IPS-NIHi11 (cell line): ENCODE data around the gene PCMT1.
A peak's percentile ranks its signal among the peaks of the same experiment; 100 is the strongest.
"Not testable (repeated sequence)": the region's sequence is repeated elsewhere in the genome, so short reads cannot be mapped to it uniquely, and the experiment has no call there.

ENCODE experiments used
- DNase-seq: peaks from one replicate; pipeline ENCODE4 v3.0.0; 2012; ENCODE audit warnings: mixed read lengths, low spot score

PCMT1 gene

DNA sequence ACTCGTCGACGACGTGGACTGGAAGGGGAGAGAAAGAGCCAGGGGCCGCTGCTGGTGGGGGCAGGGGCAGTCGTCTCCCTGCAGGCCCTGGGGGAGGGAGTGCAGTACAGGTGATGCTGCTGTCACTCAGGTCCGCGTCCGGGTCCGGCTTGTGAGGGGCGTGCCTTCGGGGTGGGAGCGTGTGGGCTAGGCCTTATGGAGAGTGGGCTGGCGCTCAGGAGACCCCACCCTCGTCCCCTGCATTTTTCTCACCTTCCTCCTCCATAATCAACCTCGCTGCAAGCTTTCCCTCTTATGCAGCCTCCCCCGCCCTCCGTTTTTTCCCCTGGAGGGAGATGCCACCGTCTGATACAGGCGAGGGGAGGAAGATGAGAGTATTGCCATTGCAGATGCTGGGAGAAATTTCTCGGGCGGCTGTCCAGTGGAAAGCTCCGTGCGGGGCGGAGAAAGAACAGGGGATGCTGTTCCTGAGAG lies 632 bp downstream of the PCMT1 start:
- peak; percentile 73 for DNase-seq

DNA sequence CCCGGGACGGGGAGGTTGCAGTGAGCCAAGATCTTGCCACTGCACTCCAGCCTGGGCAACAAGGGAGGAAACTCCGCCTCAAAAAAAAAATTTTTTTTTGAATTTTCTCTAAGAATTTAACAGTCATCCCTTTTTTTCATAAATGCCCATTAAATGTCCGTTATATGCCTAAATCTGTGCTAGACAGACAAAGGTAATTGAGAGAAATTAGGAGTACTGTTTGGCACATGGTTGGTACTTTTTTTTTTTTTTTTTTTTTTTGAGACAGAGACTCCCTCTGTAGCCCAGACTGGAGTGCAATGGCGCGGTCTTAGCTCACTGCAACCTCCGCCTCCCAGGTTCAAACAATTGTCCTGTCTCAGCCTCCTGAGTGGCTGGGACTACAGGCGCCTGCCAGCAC lies 1.7 kb downstream of the PCMT1 start:
- DNase-seq: no peak

DNA sequence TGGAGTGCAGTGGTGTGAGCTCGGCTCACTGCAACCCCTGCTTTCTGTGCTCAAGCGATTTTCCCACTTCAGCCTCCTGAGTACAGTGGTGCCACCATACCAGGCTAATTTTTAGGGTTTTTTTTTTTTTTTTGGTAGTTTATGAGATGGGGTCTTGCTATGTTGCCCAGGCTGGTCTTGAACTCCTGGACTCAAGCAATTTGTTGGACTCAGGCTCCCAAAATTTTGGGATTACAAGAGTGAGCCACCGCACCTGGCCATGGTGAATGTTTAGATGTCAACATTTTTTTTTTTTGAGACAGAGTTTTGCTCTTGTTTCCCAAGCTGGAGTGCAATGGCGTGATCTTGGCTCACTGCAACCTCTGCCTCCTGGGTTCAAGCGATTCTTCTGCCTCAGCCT lies 2.4 kb downstream of the PCMT1 start:
- not testable (repeated sequence) for DNase-seq

DNA sequence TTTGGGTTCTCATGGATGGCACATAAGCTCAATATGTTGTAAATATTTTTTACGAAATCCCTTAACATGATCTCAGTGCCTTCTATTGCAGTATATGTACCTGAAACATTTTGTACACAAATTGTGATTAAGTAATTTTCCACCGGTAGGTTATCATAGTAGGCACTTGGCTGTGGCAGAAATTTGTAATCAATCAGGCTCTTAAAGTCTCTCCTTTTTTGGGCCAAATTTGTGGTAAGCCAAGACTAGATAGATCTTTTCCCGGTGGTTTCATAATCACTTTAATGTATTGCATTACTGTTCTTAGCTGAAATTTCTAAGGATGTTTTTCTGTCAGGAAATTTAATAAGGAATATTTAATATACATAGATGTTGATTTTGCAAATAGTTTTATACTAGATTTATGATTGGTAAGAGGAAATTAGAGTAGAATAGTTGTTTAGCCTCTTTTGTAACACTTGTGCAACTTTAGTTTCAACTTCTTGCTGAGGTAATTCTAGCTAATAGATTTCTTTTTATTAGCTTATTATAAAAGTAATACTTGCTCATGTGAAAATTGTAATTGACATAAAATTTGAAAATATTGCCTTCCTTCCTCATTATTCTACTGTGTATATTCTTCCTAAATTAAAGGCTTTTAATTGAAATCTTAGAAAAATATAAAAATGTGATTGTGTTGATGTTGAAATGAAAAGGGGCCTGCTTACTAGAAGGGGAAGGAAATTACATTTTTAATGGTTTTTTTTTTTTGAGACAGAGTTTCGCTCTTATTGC lies 3.2 kb downstream of the PCMT1 start:
- DNase-seq: no peak

DNA sequence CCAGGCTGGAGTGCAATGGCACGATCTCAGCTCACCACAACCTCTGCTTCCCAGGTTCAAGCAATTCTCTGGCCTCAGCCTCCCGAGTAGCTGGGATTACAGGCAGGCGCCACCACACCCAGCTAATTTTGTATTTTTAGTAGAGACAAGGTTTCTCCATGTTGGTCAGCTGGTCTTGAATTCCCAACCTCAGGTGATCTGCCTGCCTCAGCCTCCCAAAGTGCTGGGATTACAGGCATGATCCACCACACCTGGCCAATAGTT lies 3.8 kb downstream of the PCMT1 start:
- DNase-seq: not testable (repeated sequence)

DNA sequence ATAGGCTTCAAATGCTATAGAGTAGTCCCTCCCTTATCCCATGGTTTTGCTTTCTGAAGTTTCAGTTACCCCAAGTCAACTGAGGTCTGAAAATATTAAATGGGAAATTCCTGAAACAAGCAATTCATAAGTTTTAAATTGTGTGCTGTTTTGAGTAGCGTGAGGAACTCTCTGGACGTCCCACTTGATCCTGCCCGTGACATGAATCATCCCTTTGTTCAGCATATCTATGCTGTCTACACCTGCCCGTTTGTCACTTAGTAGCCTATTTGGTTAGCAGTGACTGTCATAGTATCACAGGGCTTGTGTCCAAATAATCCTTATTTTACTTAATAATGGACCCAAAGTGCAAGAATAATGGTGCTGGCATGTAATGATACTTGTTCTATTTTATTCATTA lies 5.0 kb downstream of the PCMT1 start:
- DNase-seq: no peak

DNA sequence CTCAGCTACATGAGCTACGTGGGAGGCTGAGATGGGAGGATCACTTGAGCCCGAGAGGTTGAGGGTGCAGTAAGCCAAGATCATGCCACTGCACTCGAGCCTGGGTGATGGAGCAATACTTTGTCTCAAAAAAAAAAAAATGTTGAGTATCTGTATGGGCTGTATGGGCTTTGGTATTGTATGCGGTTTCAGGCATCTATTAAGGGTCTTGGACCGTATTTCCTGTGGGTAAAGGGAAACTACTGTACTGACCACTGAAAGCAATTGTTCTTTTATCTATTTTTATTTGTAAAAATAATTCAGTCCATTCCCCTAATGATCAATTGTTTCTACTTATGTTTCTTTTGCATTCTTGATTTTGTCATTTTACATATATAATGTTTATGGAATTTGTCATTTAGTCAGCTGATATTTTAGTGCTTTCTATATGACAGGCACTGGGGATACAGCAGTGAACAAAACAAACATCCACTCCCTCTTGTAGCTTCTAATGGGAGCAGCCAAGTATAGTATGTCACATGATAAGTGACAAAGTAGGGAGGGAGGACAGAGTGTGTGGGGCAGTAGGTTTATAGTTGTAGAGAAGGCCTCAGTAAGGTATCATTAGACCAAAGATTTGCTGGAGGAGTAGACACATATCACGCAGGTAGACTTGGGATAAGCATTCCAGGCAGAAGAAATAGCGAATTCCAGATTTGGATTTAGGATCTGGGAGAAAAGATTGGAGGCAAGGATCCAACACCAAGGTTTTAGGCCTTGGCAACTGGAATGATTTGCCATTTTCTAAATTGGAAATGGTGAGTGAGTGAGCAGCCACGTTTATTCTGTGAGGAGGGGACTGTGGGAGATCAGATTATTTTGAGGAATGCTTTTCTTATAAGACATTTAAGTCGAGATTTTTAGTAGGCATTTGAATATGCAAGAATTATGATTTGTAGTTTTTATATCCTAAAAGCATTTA lies 6.0 kb downstream of the PCMT1 start:
- DNase-seq: no peak

DNA sequence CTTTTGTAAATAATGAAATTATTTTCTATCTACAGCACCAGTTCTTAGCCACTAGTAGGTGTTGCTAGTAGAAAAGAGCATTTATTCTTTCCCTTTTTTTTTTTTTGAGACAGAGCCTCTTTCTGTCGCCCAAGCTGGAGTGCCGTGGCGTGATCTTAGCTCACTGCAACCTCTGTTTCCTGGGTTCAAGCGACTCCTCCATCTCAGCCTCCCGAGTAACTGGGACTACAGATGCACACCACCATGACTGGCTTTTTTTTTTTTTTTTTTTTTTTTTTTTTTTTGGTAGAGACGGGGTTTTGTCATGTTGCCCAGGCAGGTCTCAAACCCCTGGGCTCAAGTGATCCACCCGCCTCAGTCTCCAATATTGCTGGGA lies 6.7 kb downstream of the PCMT1 start:
- DNase-seq: no peak

DNA sequence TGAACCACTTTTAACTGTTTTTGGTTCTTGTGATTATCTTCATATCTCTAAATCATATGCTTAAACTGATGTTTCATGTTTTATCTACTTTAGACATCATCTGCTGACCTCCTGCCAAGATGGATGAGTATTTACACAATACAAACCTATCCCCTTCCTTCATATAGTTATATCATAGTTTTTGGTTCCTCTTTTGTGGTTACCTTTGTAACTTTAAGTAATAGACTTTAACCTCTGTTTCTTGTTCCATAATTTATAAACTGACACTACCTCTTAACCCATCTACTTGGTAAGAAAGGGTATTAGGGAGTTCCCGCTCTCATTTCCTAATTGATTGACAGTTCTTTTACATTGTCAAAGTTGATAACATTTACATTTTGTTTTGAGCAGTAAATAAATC lies 11.9 kb downstream of the PCMT1 start:
- no peak for DNase-seq

DNA sequence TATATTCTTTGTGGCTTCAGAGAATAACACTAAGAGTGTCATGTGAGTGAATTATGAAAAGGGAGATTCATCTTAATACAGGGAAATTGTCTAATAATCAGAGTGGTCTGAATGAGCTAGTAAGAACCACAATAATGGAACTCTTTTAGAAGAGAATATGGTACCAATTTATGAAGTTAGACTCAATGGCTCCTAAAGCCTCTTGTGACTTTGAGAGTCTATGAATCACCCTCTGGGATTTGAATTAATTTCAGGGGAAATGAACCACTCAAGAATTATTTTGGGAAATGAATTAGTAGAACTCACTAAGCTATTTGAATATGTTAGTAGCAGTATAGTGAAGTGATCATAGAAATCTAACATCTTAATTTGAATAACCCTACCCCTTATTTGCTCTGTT lies 14.3 kb downstream of the PCMT1 start:
- no peak for DNase-seq

DNA sequence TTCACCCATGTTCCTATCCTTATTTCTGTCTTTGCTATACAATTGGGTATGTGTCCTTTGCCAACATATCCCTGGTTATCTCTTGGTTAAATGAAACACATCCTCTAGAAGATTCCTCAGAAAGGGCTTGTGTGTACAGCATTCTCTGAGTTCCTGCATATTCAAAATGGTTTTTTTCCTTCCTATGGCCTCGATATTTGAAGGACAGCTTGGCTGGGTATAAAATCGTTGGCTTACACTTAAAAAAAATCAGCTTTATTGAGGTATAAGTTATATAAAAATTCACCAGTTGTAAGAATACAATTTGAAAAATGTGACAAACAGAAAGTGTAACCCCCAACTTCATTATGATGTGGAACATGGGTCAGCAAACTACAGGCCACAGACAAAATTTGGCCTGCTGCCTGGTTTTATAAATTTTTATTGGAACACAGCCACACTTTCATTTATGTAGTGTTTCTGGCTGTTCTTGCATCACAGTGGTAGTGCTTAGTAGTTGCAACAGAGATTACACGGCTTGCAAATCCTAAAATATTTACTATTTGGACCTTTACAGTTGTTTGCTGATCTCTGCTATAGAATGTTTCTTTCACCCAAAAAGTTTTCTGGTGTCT lies 16.7 kb downstream of the PCMT1 start:
- no peak for DNase-seq

DNA sequence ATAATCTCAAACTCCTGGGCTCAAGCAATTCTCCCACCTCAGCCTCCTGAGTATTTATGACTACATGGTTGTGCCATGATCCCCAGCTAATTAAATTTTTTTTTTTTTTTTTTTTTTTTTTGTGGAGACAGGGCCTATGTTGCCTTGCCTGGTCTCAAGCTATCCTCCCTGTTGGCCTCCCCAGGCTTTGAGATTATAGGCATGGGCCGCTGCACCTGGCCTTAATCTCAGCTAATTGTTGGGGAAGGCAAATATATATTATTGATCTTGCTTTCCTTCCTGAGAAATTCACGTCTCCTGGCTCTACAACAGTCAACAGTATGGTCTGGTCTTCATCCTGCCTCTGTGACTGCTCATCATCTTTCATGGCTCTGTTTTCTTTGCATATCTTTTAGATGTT lies 20.1 kb downstream of the PCMT1 start:
- no peak for DNase-seq

DNA sequence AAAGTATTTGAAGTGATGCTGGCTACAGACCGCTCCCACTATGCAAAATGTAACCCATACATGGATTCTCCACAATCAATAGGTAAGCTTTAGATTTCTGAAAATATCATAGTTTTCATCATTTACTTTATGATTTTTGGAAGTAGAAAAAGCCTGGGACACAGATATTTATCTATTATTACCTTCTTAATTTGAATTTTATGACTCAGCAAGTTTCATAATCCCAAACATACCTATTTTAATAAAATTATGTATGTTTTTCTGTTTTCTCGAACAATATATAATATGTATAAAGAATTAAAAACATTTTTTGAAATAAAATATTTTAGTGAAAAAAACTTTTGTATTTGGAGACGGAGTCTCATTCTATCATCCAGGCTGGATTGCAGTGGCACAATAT lies 21.6 kb downstream of the PCMT1 start:
- DNase-seq: no peak

DNA sequence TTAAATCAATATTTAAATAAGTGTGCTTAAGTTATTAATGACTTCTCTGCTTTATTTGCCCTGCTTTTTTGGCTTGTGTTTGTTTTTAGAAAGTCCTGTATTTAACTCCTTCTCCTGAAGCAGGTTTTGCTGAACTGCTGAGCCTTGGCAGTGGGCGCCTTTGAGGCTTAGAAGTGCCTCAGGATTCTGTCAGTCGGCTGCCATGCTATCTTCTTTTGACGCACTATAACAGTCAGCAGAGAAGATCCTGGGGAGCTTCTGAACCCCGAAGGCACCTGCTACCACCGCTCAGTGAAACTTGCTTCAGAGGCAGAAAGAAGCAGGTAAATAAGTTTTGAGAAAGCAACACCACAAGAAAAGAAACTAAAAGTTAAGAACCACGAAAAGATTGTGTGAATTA lies 22.4 kb downstream of the PCMT1 start:
- DNase-seq: no peak

DNA sequence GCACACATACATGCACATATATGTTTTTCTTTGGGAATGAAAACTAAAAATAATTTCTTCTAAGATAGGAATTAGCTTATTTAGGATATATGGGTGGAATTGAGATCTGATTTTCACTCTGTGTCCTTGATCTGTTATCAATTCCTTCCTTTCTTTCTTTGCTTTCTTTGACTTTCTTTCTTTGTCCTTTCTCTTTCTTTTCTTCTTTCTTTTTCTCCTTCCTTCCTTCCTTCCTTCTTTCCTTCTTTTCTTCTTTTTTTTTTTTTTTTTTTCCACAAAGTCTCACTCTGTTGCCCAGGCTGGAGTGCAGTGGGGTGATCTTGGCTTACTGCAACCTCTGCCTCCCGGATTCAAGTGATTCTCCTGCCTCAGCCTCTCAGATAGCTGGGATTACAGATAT lies 28.1 kb downstream of the PCMT1 start:
- no peak for DNase-seq

DNA sequence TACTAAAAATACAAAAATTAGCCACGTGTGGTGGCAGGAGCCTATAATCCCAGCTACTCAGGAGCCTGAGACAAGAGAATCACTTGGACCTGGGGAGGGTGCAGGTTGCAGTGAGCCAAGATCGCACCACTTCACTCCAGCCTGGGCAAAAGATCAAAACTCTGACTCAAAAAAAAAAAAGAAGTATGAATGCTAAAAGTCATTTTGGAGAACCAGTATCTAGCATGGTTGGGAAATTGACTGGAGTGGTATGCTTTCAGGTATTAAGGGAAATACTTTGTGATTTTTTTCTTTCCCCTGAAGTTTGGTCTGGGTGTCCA lies 30.1 kb downstream of the PCMT1 start:
- DNase-seq: no peak

DNA sequence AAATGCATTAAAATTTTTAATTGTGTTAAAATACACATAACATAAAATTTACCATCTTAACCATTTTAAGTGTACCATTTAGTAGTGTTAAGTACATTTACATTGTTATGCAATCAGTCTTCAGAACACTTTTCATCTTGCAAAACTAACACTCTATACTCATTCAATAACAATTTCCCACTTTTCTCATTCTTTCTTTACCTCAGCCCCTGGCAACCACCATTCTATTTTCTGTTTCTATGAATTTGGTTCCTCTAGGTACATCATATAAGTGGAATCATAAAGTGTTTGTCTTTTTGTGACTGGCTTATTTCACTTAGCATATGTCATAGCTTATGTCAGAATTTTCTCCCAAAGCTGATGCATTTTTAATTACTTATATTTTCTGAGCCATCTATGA lies 32.2 kb downstream of the PCMT1 start:
- DNase-seq: no peak

DNA sequence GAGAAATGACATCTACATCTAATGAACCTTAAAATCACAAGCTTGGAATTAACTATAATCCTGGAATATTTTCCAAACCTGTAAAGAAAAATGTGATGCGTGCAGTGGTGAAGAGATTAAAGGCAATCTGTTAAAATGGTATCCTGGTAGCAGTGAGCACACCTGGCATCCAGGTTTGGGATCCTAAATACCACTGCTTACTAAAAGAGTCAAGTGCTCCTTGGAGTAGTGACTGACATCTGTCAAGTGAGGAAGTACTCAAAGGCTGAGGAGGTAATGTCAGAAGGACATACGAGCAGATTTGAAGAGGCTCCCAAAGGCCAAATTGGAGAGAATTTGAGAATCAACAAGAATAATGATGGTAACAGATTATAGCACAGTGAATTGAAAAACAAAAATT lies 32.8 kb downstream of the PCMT1 start:
- no peak for DNase-seq

DNA sequence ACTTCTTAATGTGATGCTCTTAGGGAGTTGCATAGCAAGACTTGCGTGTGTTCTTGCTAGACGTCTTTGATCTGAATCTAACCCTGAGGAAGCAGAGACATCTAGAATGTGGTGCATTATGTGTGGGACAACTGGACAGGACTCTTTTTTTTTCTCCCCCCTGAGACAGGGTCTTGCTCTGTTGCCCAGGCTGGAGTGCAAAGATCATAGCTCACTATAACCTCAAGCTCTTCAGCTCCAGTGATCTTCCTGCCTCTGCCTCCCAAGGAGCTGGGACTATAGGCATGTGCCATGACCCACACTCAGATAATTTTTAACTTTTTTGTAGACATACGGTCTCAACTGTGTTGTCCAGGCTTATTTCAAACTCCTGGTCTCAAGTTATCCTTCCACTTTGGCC lies 34.0 kb downstream of the PCMT1 start:
- no peak for DNase-seq

DNA sequence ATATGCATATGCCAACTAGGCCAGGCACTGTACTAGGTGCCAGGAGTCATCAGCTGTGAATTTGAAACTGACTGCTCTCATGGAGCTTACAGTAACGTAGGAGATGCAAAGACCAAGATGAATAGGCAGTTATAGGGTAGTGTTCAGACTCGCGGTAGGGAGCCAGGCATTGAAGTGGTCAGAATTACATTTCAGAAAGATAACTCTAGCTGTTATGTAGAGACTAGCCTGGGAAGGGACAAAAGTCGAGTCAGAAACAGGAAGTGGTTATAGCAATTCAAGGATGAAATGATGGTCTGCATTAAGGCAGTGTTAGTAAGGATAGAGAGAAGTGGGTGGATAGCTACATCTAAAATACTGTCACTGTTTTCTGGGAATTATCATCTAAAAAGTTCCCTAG lies 56.6 kb downstream of the PCMT1 start:
- no peak for DNase-seq

DNA sequence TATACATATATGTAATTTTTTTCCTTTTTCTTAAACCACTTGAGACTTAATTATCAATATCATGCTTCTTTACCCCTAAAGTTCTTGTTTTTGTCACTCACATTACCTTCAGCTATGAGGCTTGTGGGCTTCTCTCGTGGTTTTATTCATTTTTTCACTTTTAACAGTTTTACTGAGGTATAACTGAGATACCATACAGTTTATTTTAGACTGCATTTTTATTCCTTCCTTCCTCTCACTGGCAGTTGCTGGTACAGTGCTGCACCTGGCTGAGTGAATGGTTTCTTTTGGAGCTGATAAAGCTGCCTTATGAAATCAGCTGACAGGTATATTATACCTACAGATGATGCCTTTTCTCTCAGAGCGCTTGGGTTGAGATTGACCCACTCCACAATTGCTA lies 60.3 kb downstream of the PCMT1 start:
- DNase-seq: no peak

DNA sequence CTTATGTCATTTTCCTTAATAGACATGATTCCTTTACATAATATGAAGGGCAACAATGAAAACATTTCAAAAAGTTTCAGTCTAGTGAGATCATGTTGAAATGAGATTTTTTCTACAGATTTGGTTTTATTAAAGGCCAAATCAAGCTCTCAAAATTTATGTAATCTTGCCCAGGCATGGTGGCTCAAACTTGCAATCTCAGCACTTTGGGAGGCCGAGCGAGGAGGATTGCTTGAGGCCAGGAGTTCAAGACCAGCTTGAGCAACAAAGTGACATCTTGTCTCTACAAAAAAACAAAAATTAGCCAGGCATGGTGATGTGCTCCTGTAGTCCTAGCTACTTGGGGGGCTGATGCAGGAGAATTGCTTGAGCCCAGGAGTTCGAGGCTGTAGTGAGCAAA lies 63.8 kb downstream of the PCMT1 start:
- no peak for DNase-seq

DNA sequence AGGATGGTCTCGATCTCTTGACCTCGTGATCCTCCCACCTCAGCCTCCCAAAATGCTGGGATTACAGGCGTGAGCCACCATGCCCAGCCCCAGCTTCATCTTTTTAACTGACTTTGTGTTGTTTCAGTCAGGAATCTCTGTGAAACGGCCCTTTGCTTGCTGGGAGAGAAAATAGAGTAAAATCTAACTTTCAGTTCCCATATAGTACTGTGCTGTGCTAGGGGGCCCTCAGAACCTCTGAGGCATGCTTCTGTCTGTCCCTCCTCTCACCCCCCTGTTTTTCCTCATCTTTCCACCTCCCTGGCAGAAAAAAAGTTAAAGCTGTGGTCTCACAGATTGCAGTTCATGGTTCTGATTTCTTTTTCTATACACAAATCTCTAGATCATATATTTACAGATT lies 66.2 kb downstream of the PCMT1 start:
- no peak for DNase-seq
